ENCODE data around the gene EXD3.
A peak's percentile ranks its signal among the peaks of the same experiment; 100 is the strongest.
"Not testable (repeated sequence)": the region's sequence is repeated elsewhere in the genome, so short reads cannot be mapped to it uniquely, and the experiment has no call there.

Gene EXD3

GRCh38 chr9:137411260-137411644, 11.7 kb downstream of the EXD3 start:
- DNase-seq (ENCODE audit: low spot score): no peak

- no peak for DNase-seq (ENCODE audit: low spot score)
Measured at GRCh38 chr9:137410891-137411249, 12.1 kb downstream of the EXD3 start.

GRCh38 chr9:137410236-137410890, 12.6 kb downstream of the EXD3 start:
- not testable (repeated sequence) for DNase-seq (ENCODE audit: low spot score)

GRCh38 chr9:137409515-137409914, 13.4 kb downstream of the EXD3 start:
- DNase-seq (ENCODE audit: low spot score): no peak

- DNase-seq (ENCODE audit: low spot score): no peak
Measured at GRCh38 chr9:137408651-137409405, 14.1 kb downstream of the EXD3 start.

- DNase-seq (ENCODE audit: low spot score): no peak
Measured at GRCh38 chr9:137407590-137408300, 15.2 kb downstream of the EXD3 start.

GRCh38 chr9:137406876-137407589, 15.9 kb downstream of the EXD3 start:
- DNase-seq (ENCODE audit: low spot score): peak; percentile 95

GRCh38 chr9:137406085-137406760, 16.7 kb downstream of the EXD3 start:
- peak; percentile 51 for DNase-seq (ENCODE audit: low spot score)

GRCh38 chr9:137405677-137406081, 17.3 kb downstream of the EXD3 start:
- no peak for DNase-seq (ENCODE audit: low spot score)

GRCh38 chr9:137404961-137405567, 17.9 kb downstream of the EXD3 start:
- no peak for DNase-seq (ENCODE audit: low spot score)

GRCh38 chr9:137403269-137403668, 19.7 kb downstream of the EXD3 start:
- no peak for DNase-seq (ENCODE audit: low spot score)

- DNase-seq (ENCODE audit: low spot score): no peak
Measured at GRCh38 chr9:137402746-137403145, 20.2 kb downstream of the EXD3 start.

- no peak for DNase-seq (ENCODE audit: low spot score)
Measured at GRCh38 chr9:137398561-137399468, 24.1 kb downstream of the EXD3 start.

GRCh38 chr9:137397675-137398423, 25.1 kb downstream of the EXD3 start:
- DNase-seq (ENCODE audit: low spot score): no peak

GRCh38 chr9:137396634-137397367, 26.2 kb downstream of the EXD3 start:
- no peak for DNase-seq (ENCODE audit: low spot score)

- no peak for DNase-seq (ENCODE audit: low spot score)
Measured at GRCh38 chr9:137396227-137396626, 26.7 kb downstream of the EXD3 start.

GRCh38 chr9:137395666-137396010, 27.3 kb downstream of the EXD3 start:
- DNase-seq (ENCODE audit: low spot score): no peak

GRCh38 chr9:137394866-137395665, 27.9 kb downstream of the EXD3 start:
- no peak for DNase-seq (ENCODE audit: low spot score)

Data from HuH-7 (cell line).